ENCODE results near the gene VPS16.
"Not testable (repeated sequence)": the region's sequence is repeated elsewhere in the genome, so short reads cannot be mapped to it uniquely, and the experiment has no call there.

The VPS16 gene

GRCh38 chr20:2880650-2881049, 40.1 kb downstream of the VPS16 start:
- Mint-ChIP-seq H3K4me1 (ENCODE audit: low read depth) (peaks cover 25% of the 10 kb centered on the region), H3K9me3 (no peaks in the 10 kb centered on the region), H3K27ac (no peak overlapping the region), H3K27me3 (ENCODE audit: low read depth) (no peaks in the 10 kb centered on the region), H3K36me3 (ENCODE audit: low read depth) (peaks cover 16% of the 10 kb centered on the region), H3K4me3 (no peak overlapping the region)

- Mint-ChIP-seq H3K27me3 (ENCODE audit: low read depth) (no peaks in the 10 kb centered on the region), H3K4me3 (no peak overlapping the region), H3K9me3 (no peaks in the 10 kb centered on the region), H3K27ac (no peak overlapping the region), H3K36me3 (ENCODE audit: low read depth) (peaks cover 6% of the 10 kb centered on the region), H3K4me1 (ENCODE audit: low read depth) (peaks cover 22% of the 10 kb centered on the region)
These were observed 43.4 kb downstream of the VPS16 start for GRCh38 chr20:2883726-2884637.

- Mint-ChIP-seq H3K4me3 (no peak overlapping the region), H3K36me3 (ENCODE audit: low read depth) (peaks cover 16% of the 10 kb centered on the region), H3K27me3 (ENCODE audit: low read depth) (no peaks in the 10 kb centered on the region), H3K9me3 (no peaks in the 10 kb centered on the region), H3K4me1 (ENCODE audit: low read depth) (peaks cover 24% of the 10 kb centered on the region), H3K27ac (no peak overlapping the region)
These were observed 47.2 kb downstream of the VPS16 start for GRCh38 chr20:2887715-2888114.

- no peak overlapping the region for H3K4me3 Mint-ChIP-seq
These were observed 47.8 kb downstream of the VPS16 start for GRCh38 chr20:2888224-2888955.

GRCh38 chr20:2889209-2889608, 48.7 kb downstream of the VPS16 start:
- H3K4me3 Mint-ChIP-seq = no peak overlapping the region
- H3K36me3 Mint-ChIP-seq (ENCODE audit: low read depth) = peaks cover 16% of the 10 kb centered on the region
- H3K27ac Mint-ChIP-seq = no peak overlapping the region
- peaks cover 3% of the 10 kb centered on the region for H3K9me3 Mint-ChIP-seq
- peaks cover 19% of the 10 kb centered on the region for H3K4me1 Mint-ChIP-seq (ENCODE audit: low read depth)
- no peaks in the 10 kb centered on the region for H3K27me3 Mint-ChIP-seq (ENCODE audit: low read depth)

More at GRCh38 chr20:2888224-2888955, 47.8 kb downstream of the VPS16 start:
- Mint-ChIP-seq H3K4me1 (ENCODE audit: low read depth) (peaks cover 24% of the 10 kb centered on the region), H3K9me3 (no peaks in the 10 kb centered on the region), H3K27ac (no peak overlapping the region), H3K36me3 (ENCODE audit: low read depth) (peaks cover 16% of the 10 kb centered on the region), H3K27me3 (ENCODE audit: low read depth) (no peaks in the 10 kb centered on the region)

DNA sequence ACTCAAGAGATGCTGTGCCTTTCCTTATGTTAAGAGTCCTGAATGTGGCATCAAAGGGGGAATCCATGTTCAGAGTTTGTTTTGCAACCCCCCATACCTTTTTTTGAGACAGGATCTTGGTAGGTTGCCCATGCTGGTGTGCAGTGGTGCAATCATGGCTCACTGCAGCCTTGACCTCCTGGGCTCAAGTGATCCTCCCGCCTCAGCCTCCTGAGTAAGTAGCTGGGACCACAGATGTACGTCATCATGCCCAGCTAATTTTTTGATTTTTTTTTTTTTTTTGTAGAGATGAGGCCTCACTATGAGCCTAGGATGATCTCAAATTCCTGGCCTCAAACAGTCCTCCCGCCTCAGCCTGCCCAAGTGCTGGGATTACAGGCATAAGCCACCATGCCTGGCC, 49.3 kb downstream of the VPS16 start:
- Mint-ChIP-seq H3K27ac (no peak overlapping the region), H3K27me3 (ENCODE audit: low read depth) (no peaks in the 10 kb centered on the region), H3K4me1 (ENCODE audit: low read depth) (peaks cover 17% of the 10 kb centered on the region), H3K9me3 (peaks cover 5% of the 10 kb centered on the region), H3K36me3 (ENCODE audit: low read depth) (peaks cover 19% of the 10 kb centered on the region), H3K4me3 (no peak overlapping the region)

- Mint-ChIP-seq H3K4me3 (no peak overlapping the region), H3K36me3 (ENCODE audit: low read depth) (peaks cover 16% of the 10 kb centered on the region), H3K4me1 (ENCODE audit: low read depth) (peaks cover 12% of the 10 kb centered on the region), H3K27me3 (ENCODE audit: low read depth) (no peaks in the 10 kb centered on the region), H3K9me3 (peaks cover 7% of the 10 kb centered on the region), H3K27ac (no peak overlapping the region)
These were observed 50.2 kb downstream of the VPS16 start for GRCh38 chr20:2890742-2891141.

DNA sequence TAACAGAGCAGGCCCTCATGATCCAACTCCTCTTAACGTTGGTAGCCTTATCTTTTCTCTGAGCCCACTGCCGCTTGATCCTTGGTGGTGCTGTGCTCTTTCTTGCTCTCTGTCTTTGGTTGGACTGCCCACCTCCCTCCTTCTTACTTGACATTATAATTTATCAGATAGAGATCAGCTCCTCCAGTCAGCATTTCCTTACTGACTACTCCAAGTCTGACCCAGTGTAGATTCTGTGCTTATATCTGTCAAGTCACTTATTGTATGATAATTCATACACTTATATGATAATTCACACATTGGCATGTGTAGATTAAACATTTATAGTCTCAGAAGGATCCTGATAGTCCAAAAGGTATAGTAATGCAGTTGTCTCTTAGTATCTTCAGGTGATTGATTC, 50.8 kb downstream of the VPS16 start:
- Mint-ChIP-seq H3K36me3 (ENCODE audit: low read depth) (peaks cover 16% of the 10 kb centered on the region), H3K27me3 (ENCODE audit: low read depth) (no peaks in the 10 kb centered on the region), H3K4me3 (no peak overlapping the region), H3K9me3 (peaks cover 8% of the 10 kb centered on the region), H3K27ac (no peak overlapping the region), H3K4me1 (ENCODE audit: low read depth) (peaks cover 12% of the 10 kb centered on the region)

DNA sequence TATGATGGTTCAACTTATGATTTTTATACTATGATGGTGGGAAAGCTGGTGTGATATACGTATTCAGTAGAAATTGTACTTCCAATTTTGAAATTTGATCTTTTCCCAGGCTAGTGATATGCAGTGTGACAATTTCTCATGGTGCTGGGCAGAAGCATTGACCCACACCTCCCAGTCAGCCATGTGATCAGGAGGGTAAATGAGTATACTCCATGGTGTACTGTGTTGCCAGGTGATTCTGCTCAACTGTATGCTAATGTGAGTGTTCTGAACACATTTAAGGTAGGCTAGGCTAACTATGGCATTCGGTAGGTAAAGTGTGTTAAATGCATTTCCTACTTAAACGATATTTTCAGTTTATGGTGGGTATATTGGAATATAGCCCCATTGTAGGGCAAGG, 51.8 kb downstream of the VPS16 start:
- Mint-ChIP-seq H3K4me1 (ENCODE audit: low read depth) (peaks cover 9% of the 10 kb centered on the region), H3K4me3 (no peak overlapping the region), H3K27me3 (ENCODE audit: low read depth) (no peaks in the 10 kb centered on the region), H3K9me3 (peaks cover 8% of the 10 kb centered on the region), H3K27ac (no peak overlapping the region), H3K36me3 (ENCODE audit: low read depth) (peaks cover 19% of the 10 kb centered on the region)

GRCh38 chr20:2894221-2894620, 53.7 kb downstream of the VPS16 start:
- Mint-ChIP-seq H3K9me3 (peaks cover 8% of the 10 kb centered on the region), H3K4me3 (no peak overlapping the region), H3K27me3 (ENCODE audit: low read depth) (no peaks in the 10 kb centered on the region), H3K36me3 (ENCODE audit: low read depth) (peaks cover 19% of the 10 kb centered on the region), H3K27ac (no peak overlapping the region), H3K4me1 (ENCODE audit: low read depth) (peaks cover 6% of the 10 kb centered on the region)

GRCh38 chr20:2895154-2895553, 54.6 kb downstream of the VPS16 start:
- H3K9me3 Mint-ChIP-seq; H3K4me3 Mint-ChIP-seq; H3K27me3 Mint-ChIP-seq (ENCODE audit: low read depth); H3K27ac Mint-ChIP-seq: not testable (repeated sequence)
- Mint-ChIP-seq H3K4me1 (ENCODE audit: low read depth) (peaks cover 10% of the 10 kb centered on the region), H3K36me3 (ENCODE audit: low read depth) (peaks cover 19% of the 10 kb centered on the region)

GRCh38 chr20:2899243-2899642, 58.7 kb downstream of the VPS16 start:
- peaks cover 19% of the 10 kb centered on the region for H3K4me1 Mint-ChIP-seq (ENCODE audit: low read depth)
- H3K27me3 Mint-ChIP-seq (ENCODE audit: low read depth) = no peaks in the 10 kb centered on the region
- no peak overlapping the region for H3K4me3 Mint-ChIP-seq
- peaks cover 13% of the 10 kb centered on the region for H3K36me3 Mint-ChIP-seq (ENCODE audit: low read depth)
- no peak overlapping the region for H3K27ac Mint-ChIP-seq
- peaks cover 5% of the 10 kb centered on the region for H3K9me3 Mint-ChIP-seq

GRCh38 chr20:2900845-2901592, 60.5 kb downstream of the VPS16 start:
- Mint-ChIP-seq H3K4me1 (ENCODE audit: low read depth) (peaks cover 19% of the 10 kb centered on the region), H3K27ac (no peak overlapping the region), H3K27me3 (ENCODE audit: low read depth) (no peaks in the 10 kb centered on the region), H3K4me3 (peak overlapping the region; percentile 21), H3K9me3 (no peaks in the 10 kb centered on the region), H3K36me3 (ENCODE audit: low read depth) (peaks cover 13% of the 10 kb centered on the region)

DNA sequence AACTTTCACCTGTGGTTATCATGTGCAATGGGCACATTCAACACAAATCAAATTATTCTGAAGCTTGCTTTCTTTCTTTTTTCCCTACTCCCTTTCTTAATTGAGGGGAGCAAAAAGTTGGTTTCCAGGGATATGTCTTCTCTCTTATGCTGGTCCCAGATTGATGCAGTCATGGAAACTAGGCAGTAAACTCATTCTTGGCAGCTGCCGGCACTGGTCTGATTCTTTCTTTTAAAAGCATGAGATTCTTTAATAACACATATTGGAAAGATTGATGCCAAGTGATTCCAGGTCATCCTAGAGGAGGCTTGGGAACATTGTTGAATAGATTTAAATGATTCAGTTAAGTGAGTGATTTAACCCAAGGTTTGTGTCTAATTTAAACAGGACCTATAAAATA, 61.7 kb downstream of the VPS16 start:
- no peak overlapping the region for H3K27ac Mint-ChIP-seq
- H3K4me3 Mint-ChIP-seq = no peak overlapping the region
- peaks cover 8% of the 10 kb centered on the region for H3K36me3 Mint-ChIP-seq (ENCODE audit: low read depth)
- H3K4me1 Mint-ChIP-seq (ENCODE audit: low read depth) = peaks cover 19% of the 10 kb centered on the region
- no peaks in the 10 kb centered on the region for H3K27me3 Mint-ChIP-seq (ENCODE audit: low read depth)
- no peaks in the 10 kb centered on the region for H3K9me3 Mint-ChIP-seq
